ENCODE measurements around the gene TMEM273.

The TMEM273 gene

GRCh38 chr10:49120911-49121310 is 67.3 kb downstream of the TMEM273 start:
- Histone ChIP-seq H3K36me3 (no peaks in the 10 kb centered on the region), H3K4me3 (ENCODE audit: low read depth, low read length) (no peak overlapping the region), H3K9me3 (ENCODE audit: severe bottlenecking) (no peaks in the 10 kb centered on the region), H3K27ac (no peak overlapping the region; the same call in 1 of the 2 replicates), H3K27me3 (ENCODE audit: insufficient read depth, low read depth, severe bottlenecking) (peaks cover 6% of the 10 kb centered on the region)
- no peak for DNase-seq
- TF ChIP-seq, protein P1, sequence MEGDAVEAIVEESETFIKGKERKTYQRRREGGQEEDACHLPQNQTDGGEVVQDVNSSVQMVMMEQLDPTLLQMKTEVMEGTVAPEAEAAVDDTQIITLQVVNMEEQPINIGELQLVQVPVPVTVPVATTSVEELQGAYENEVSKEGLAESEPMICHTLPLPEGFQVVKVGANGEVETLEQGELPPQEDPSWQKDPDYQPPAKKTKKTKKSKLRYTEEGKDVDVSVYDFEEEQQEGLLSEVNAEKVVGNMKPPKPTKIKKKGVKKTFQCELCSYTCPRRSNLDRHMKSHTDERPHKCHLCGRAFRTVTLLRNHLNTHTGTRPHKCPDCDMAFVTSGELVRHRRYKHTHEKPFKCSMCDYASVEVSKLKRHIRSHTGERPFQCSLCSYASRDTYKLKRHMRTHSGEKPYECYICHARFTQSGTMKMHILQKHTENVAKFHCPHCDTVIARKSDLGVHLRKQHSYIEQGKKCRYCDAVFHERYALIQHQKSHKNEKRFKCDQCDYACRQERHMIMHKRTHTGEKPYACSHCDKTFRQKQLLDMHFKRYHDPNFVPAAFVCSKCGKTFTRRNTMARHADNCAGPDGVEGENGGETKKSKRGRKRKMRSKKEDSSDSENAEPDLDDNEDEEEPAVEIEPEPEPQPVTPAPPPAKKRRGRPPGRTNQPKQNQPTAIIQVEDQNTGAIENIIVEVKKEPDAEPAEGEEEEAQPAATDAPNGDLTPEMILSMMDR (IDR thresholded peaks at IDR 0.05; ENCODE audit: low read depth, low read length) = no peak

GRCh38 chr10:49119746-49120145 is 68.4 kb downstream of the TMEM273 start:
- Histone ChIP-seq H3K27ac (no peak overlapping the region), H3K36me3 (no peaks in the 10 kb centered on the region), H3K9me3 (ENCODE audit: severe bottlenecking) (no peaks in the 10 kb centered on the region), H3K4me3 (ENCODE audit: low read depth, low read length) (no peak overlapping the region), H3K27me3 (ENCODE audit: insufficient read depth, low read depth, severe bottlenecking) (peaks cover 12% of the 10 kb centered on the region)
- TF ChIP-seq, protein P1 (IDR thresholded peaks at IDR 0.05; ENCODE audit: low read depth, low read length) = no peak
- DNase-seq = no peak

DNA sequence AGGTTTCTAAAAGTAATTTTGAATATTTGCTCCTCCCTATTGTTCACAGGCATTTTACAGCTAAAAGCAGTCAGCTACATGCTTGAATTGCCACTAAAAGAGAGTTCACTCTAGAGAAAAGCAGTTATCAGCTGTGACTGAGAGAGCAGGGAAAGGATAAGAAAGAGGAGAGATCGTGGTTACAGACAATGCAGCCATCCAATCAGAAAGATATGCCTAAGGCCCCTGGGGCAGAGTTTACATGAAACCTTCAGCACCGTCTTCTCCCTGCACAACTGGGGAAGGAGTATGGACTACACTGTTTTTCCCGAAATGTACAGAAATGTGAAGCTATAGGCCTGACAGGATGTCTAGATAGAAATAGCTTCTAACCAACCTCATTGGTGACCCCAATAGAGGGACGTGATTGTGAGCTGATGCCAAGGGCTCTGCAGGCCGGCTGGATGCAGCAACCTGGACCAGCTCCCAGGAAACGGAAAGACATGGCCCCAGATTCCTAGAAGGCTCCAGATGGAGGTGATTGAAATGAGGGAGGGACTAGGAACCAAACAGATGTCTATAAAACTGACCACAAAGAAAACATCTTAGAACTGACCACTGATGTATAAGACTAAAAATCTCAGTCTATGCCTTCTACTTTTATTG is 69.6 kb downstream of the TMEM273 start:
- no peak for DNase-seq
- TF ChIP-seq, protein P1 (IDR thresholded peaks at IDR 0.05; ENCODE audit: low read depth, low read length) = no peak
- H3K36me3 ChIP-seq = no peaks in the 10 kb centered on the region

DNA sequence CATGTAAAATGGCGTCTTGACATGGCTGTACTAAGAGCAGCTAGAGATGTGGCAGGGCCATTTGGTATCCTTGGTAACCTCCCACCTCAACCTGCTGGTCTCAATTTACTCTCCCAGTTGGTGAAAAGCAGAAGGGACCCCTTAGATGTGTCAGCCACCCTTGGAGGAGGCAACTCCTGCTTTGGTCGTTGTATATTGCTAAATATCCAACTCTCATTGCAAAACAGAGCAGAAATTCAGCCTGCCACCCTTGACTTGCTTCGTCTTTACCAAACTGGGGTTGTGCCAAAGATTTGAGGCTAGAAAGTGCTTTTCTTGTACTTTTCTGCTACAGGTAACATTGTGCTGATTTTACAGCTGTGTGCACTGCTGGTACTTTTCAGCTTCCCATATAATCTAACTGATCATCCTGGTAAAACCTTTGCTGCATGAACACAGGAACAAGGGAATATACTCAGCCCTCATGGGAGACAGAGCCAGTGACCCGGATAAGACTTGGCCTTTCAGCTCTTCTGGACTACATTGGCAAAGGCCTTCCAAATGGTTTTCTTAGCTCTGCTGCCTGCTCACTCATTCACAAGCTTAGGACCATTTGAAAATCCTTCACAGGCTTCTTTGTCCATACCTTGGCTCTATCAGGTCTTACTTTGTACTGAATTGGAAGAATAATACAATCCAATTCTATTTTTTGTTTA is 70.7 kb downstream of the TMEM273 start:
- Histone ChIP-seq H3K9me3 (ENCODE audit: severe bottlenecking) (no peaks in the 10 kb centered on the region), H3K36me3 (no peaks in the 10 kb centered on the region), H3K4me3 (ENCODE audit: low read depth, low read length) (no peak overlapping the region), H3K27ac (no peak overlapping the region), H3K27me3 (ENCODE audit: insufficient read depth, low read depth, severe bottlenecking) (peaks cover 22% of the 10 kb centered on the region)
- DNase-seq = no peak
- TF ChIP-seq, protein P1 (IDR thresholded peaks at IDR 0.05; ENCODE audit: low read depth, low read length) = no peak

More for the DNA sequence above, 69.6 kb downstream of the TMEM273 start:
- no peak overlapping the region for H3K4me3 ChIP-seq (ENCODE audit: low read depth, low read length)
- H3K9me3 ChIP-seq (ENCODE audit: severe bottlenecking) = no peaks in the 10 kb centered on the region
- peaks cover 18% of the 10 kb centered on the region for H3K27me3 ChIP-seq (ENCODE audit: insufficient read depth, low read depth, severe bottlenecking)
- no peak overlapping the region for H3K27ac ChIP-seq

DNA sequence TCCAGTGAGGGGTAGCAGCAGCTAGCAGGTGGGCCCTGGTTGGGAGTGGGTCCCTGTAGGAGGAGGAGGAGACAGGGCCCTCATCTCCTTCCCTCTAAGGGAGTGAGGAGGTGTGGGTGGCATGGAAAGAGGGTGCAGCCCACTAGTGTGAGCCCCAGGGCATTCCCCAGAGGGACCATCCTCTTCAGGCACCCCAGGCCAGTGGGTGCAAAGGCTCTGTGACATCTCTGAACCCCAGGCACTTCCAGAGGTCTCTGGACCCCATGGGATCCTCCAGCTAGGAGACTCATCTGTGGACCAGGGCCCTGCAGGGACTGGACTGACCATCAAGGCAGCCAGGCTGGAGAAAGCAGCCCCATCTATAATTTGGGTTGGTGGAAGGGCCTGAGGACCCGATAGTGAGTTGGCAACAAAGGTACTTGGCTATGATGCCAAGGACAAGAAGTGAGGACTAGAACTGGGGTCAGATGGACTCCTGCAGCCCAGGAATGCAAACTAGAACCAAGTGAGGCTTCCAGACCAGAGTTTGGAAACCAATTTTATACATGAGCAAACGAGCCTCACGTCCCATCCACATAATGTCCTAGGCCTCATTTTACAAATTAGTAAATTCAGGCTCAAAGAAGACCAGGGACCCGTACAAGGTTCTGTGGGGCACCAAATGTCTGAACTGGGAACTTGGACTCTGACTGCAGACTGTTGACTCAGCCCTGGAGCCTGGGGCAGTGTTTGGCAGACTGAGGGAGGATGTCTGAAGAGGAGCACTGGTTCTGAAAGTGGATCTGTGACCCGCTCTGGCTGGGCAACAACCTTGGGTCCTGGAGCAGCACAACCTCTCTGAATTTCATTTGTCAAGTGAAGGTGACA is 71.4 kb downstream of the TMEM273 start:
- no peak overlapping the region for H3K4me3 ChIP-seq (ENCODE audit: low read depth, low read length)
- no peaks in the 10 kb centered on the region for H3K36me3 ChIP-seq
- H3K27me3 ChIP-seq (ENCODE audit: insufficient read depth, low read depth, severe bottlenecking) = peaks cover 22% of the 10 kb centered on the region
- TF ChIP-seq, protein P1 (IDR thresholded peaks at IDR 0.05; ENCODE audit: low read depth, low read length) = no peak
- H3K9me3 ChIP-seq (ENCODE audit: severe bottlenecking) = no peaks in the 10 kb centered on the region
- H3K27ac ChIP-seq = no peak overlapping the region
- DNase-seq = no peak

Measured in WERI-Rb-1 (cell line).